Esophagus squamous epithelium (tissue), 4 donors: ENCODE results near the gene VSIG2.

Experiments
- POLR2A ChIP-seq, 4 donors: fragments of 450-650 bp; IDR thresholded peaks; one replicate each; pipeline ENCODE4 v1.6.1; 2017; ENCODE audit warnings: antibody characterized with exemption in 4 of 4, mild to moderate bottlenecking in 4 of 4, moderate library complexity in 3 of 4
- TF ChIP-seq, protein P1 (sequence below), 6 experiments: fragments of 450-650 bp in 4 of 6; fragments of 200-600 bp in 2 of 6; sonication (generic) in 2 of 6; IDR thresholded peaks; one replicate each; pipeline ENCODE4 v1.5.1; 2016 to 2019; ENCODE audit warnings: antibody characterized with exemption in 6 of 6, mild to moderate bottlenecking in 4 of 6, moderate library complexity in 4 of 6

DNA sequence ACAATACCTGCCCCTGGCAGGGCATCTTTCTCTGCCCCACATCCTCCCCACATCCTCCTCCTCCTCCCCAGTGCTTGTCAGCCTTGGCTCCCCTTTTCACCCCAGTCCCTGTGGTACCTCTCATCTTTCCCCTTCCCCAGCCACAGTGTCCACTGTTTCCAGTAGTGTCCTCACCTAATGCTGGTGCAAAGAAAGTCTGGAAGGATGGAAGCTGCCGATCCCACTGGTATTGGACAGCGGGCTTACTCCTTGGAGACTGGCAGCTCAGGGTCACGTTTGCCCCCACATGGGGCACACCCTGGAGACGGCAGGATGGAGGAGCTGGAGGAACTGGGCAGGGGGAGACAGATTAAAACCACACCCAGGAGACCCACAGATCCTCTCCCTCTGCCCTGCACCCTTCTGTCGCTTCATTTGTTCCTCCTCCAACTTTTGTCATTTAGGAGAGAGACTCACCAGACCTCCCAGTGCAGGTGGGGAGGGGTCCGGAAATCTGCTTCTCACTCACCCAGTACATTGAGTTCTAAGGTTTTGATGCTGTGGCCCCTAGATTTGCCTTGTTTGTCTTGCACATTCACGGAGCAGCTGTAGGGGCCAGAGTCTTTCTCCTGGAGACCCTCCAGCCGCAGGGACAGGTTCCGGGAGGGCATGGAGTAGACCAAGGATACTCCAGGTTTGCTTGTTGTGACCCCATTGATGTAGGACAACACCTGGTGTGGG, 4.1 kb upstream of the VSIG2 start:
- TF ChIP-seq, protein P1, sequence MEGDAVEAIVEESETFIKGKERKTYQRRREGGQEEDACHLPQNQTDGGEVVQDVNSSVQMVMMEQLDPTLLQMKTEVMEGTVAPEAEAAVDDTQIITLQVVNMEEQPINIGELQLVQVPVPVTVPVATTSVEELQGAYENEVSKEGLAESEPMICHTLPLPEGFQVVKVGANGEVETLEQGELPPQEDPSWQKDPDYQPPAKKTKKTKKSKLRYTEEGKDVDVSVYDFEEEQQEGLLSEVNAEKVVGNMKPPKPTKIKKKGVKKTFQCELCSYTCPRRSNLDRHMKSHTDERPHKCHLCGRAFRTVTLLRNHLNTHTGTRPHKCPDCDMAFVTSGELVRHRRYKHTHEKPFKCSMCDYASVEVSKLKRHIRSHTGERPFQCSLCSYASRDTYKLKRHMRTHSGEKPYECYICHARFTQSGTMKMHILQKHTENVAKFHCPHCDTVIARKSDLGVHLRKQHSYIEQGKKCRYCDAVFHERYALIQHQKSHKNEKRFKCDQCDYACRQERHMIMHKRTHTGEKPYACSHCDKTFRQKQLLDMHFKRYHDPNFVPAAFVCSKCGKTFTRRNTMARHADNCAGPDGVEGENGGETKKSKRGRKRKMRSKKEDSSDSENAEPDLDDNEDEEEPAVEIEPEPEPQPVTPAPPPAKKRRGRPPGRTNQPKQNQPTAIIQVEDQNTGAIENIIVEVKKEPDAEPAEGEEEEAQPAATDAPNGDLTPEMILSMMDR (IDR thresholded peaks at IDR 0.05), result no peak
- TF ChIP-seq POLR2A (IDR thresholded peaks at IDR 0.05), result no peak
